Measurements from ENCODE around the gene DPEP3.

DNA sequence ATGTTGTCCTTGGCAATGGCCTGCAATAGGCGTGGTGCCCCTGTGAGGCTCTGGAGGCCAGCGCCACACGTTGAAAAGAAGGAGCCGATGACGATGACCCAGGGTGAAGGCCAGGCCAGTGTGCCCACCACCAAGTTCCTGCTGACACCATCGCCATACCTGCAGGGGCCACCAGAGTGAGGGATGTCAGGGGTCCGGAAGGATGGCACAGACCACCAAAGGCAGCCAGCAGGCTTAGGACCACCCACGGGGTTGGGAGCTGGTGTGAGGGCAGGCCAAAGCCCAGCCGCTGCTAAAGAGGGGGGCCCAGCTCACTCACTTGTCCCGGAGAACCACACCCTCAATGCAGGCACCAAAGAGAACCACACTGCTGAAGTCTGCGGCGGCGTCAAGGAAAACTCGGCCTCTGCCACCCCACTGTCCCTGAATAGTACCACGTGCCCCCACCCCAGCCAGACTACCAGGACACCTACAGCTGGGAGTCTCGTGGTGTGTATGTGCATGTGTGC, 29.9 kb downstream of the DPEP3 start:
- no peak for TF ChIP-seq EZH2phosphoT487 (IDR thresholded peaks at IDR 0.05; ENCODE audit: insufficient read depth, low read depth)
- no peak for TF ChIP-seq EZH2 (IDR thresholded peaks at IDR 0.05; ENCODE audit: insufficient read depth, poor library complexity, severe bottlenecking)

Data from GM23248 (cell line).